ENCODE results near the gene LENG8.
A peak's percentile ranks its signal among the peaks of the same experiment; 100 is the strongest.

The LENG8 gene

DNA sequence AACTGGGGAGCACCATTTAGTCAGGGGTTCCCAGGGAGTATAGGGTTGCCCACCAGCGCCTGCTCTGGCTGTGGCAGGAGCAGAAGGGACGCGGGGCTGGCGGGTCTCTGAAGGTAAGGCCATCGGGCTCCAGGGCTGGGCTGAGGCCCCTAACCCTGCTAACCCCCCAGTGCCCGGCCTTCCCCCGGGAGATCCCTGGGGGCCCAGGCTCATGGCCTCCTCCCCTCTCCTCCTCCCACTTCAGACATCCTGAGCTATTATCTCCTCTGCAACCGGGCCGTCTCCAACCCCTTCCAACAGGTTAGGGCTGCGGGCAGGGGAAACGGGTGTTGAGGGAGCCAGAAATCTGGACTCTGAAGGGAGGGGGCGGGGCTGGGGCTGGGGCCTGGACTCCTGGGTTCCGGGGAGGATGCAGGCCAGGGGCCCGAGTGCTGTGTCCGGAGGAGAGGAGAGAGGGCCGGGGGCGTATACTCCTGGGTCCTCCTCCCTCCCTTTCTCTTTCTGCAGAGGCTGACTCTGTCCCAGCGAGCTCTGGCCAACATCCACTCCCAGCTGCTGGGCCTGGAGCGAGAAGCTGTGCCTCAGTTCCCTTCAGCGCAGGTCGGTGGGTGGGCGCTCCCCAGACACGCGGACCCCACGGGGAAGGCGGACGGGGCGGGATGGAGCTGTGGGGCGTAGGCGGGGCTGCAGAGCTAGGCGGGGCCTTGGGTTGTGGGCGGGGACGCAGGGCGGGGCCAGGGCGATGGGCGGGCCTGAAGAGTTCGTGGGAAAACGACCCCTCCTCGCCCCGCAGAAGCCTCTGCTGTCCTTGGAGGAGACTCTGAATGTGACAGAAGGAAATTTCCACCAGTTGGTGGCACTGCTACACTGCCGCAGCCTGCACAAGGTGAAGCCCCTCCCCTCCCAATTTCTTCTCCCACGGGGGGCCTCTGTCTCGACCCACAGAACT is 18.4 kb upstream of the LENG8 start:
- ATAC-seq, result peak; percentile 82
- TF ChIP-seq ESRRG (CRISPR knock-in tag; IDR thresholded peaks at IDR 0.05) (no peak), ARNTL (CRISPR knock-in tag; IDR thresholded peaks at IDR 0.05; ENCODE audit: borderline replicate concordance, low read depth) (no peak), ZNF70 (CRISPR knock-in tag; IDR thresholded peaks at IDR 0.05) (no peak), GLIS3 (CRISPR knock-in tag; IDR thresholded peaks at IDR 0.05) (0 out of 2 replicates have a peak, but pooled peaks have one; percentile 16), ISL1 (CRISPR knock-in tag; IDR thresholded peaks at IDR 0.05) (no peak), CREB5 (CRISPR knock-in tag; IDR thresholded peaks at IDR 0.05; ENCODE audit: low read depth) (no peak)
- TF ChIP-seq, protein P1, sequence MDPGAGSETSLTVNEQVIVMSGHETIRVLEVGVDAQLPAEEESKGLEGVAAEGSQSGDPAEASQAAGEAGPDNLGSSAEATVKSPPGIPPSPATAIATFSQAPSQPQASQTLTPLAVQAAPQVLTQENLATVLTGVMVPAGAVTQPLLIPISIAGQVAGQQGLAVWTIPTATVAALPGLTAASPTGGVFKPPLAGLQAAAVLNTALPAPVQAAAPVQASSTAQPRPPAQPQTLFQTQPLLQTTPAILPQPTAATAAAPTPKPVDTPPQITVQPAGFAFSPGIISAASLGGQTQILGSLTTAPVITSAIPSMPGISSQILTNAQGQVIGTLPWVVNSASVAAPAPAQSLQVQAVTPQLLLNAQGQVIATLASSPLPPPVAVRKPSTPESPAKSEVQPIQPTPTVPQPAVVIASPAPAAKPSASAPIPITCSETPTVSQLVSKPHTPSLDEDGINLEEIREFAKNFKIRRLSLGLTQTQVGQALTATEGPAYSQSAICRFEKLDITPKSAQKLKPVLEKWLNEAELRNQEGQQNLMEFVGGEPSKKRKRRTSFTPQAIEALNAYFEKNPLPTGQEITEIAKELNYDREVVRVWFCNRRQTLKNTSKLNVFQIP (CRISPR knock-in tag; IDR thresholded peaks at IDR 0.05; ENCODE audit: borderline replicate concordance, low read depth), result no peak

GRCh38 chr19:54431255-54431838 is 17.7 kb upstream of the LENG8 start:
- peak; percentile 32 for ATAC-seq
- no peak for TF ChIP-seq ZNF70 (CRISPR knock-in tag; IDR thresholded peaks at IDR 0.05)
- TF ChIP-seq CREB5 (CRISPR knock-in tag; IDR thresholded peaks at IDR 0.05; ENCODE audit: low read depth), result no peak
- TF ChIP-seq ZNF8 (CRISPR knock-in tag; IDR thresholded peaks at IDR 0.05), result no peak
- no peak for TF ChIP-seq ZC3H10 (CRISPR knock-in tag; IDR thresholded peaks at IDR 0.05)
- TF ChIP-seq BACH2 (CRISPR knock-in tag; IDR thresholded peaks at IDR 0.05; ENCODE audit: borderline replicate concordance), result no peak

DNA sequence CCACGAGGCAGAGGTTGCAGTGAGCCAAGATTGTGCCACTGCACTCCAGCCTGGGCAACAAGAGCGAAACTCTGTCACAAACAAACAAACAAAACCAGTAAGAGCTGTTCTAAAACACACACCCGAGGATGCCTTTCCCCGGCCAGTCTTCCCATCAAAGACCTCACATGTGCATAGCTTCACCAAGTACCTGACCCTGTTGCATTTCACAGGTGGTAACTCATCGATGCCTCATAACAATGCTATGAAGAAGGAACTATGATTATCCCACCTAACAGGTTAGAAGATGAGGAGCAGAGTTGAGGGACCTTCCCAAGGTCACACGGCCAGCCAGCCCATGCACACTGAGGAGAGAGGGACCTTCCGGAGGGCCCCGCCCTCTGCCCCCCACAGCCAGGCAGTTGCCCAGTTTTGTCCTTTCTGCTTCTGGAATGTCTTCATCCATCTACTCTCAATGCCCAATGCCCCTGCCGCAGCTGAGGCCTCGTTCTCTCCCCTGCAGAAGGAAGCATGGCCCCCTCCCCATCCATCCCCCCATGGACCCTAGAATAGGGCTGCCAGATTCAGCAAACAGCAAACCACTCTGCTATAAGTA is 16.8 kb upstream of the LENG8 start:
- no peak for ATAC-seq
- no peak for TF ChIP-seq ZFP30 (CRISPR knock-in tag; IDR thresholded peaks at IDR 0.05)
- TF ChIP-seq TOX (CRISPR knock-in tag; IDR thresholded peaks at IDR 0.05; ENCODE audit: borderline replicate concordance), result no peak
- no peak for TF ChIP-seq ESRRG (CRISPR knock-in tag; IDR thresholded peaks at IDR 0.05)
- TF ChIP-seq BACH2 (CRISPR knock-in tag; IDR thresholded peaks at IDR 0.05; ENCODE audit: borderline replicate concordance), result no peak
- TF ChIP-seq, protein P1 (CRISPR knock-in tag; IDR thresholded peaks at IDR 0.05; ENCODE audit: borderline replicate concordance, low read depth), result no peak
- no peak for TF ChIP-seq ISL1 (CRISPR knock-in tag; IDR thresholded peaks at IDR 0.05)
- no peak for TF ChIP-seq SNAI2 (CRISPR knock-in tag; IDR thresholded peaks at IDR 0.05)
- no peak for TF ChIP-seq OSR1 (CRISPR knock-in tag; IDR thresholded peaks at IDR 0.05)
- TF ChIP-seq TSHZ2 (CRISPR knock-in tag; IDR thresholded peaks at IDR 0.05), result no peak
- TF ChIP-seq RARB (CRISPR knock-in tag; IDR thresholded peaks at IDR 0.05), result no peak
- TF ChIP-seq, protein P2, sequence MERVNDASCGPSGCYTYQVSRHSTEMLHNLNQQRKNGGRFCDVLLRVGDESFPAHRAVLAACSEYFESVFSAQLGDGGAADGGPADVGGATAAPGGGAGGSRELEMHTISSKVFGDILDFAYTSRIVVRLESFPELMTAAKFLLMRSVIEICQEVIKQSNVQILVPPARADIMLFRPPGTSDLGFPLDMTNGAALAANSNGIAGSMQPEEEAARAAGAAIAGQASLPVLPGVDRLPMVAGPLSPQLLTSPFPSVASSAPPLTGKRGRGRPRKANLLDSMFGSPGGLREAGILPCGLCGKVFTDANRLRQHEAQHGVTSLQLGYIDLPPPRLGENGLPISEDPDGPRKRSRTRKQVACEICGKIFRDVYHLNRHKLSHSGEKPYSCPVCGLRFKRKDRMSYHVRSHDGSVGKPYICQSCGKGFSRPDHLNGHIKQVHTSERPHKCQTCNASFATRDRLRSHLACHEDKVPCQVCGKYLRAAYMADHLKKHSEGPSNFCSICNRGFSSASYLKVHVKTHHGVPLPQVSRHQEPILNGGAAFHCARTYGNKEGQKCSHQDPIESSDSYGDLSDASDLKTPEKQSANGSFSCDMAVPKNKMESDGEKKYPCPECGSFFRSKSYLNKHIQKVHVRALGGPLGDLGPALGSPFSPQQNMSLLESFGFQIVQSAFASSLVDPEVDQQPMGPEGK (CRISPR knock-in tag; IDR thresholded peaks at IDR 0.05; ENCODE audit: borderline replicate concordance), result no peak
- TF ChIP-seq GLIS3 (CRISPR knock-in tag; IDR thresholded peaks at IDR 0.05), result no peak
- TF ChIP-seq ZFP3 (CRISPR knock-in tag; IDR thresholded peaks at IDR 0.05), result no peak
- no peak for TF ChIP-seq ZNF565 (CRISPR knock-in tag; conservative IDR thresholded peaks at IDR 0.05; ENCODE audit: low read depth)
- TF ChIP-seq CREB5 (CRISPR knock-in tag; IDR thresholded peaks at IDR 0.05; ENCODE audit: low read depth), result no peak
- no peak for TF ChIP-seq TCF4 (CRISPR knock-in tag; IDR thresholded peaks at IDR 0.05; ENCODE audit: borderline replicate concordance)
- no peak for TF ChIP-seq ZC3H10 (CRISPR knock-in tag; IDR thresholded peaks at IDR 0.05)
- no peak for TF ChIP-seq ARNTL (CRISPR knock-in tag; IDR thresholded peaks at IDR 0.05; ENCODE audit: borderline replicate concordance, low read depth)
- no peak for TF ChIP-seq ZNF70 (CRISPR knock-in tag; IDR thresholded peaks at IDR 0.05)
